Chondrocyte (in vitro differentiated cells): ENCODE measurements around the gene PSMG4. TPM values are rescaled to one million over a fixed set of nuclear protein-coding genes. Genes with fewer than 3 reads are reported as not detected.

Source experiments
- DNase-seq: peaks from one replicate; pipeline ENCODE4 v3.0.0; 2021; ENCODE audit warnings: mixed read lengths, low spot score
- H3K27ac Mint-ChIP-seq: one replicate; pipeline ENCODE4 v1.8.0; 2021; ENCODE audit warnings: mild to moderate bottlenecking, moderate library complexity, mixed read lengths; ENCODE audit not compliant: unreplicated experiment
- H3K27me3 Mint-ChIP-seq: 2 replicates; pipeline ENCODE4 v1.8.0; 2021; ENCODE audit warnings: low read depth, mixed read lengths
- H3K36me3 Mint-ChIP-seq: 2 replicates; pipeline ENCODE4 v1.8.0; 2021; ENCODE audit warnings: low read depth, mixed read lengths
- H3K4me1 Mint-ChIP-seq: 2 replicates; pipeline ENCODE4 v1.8.0; 2021; ENCODE audit warnings: low read depth, mild to moderate bottlenecking, mixed read lengths
- H3K4me3 Mint-ChIP-seq: one replicate; pipeline ENCODE4 v1.8.0; 2021; ENCODE audit warnings: mild to moderate bottlenecking, moderate library complexity, mixed read lengths; ENCODE audit not compliant: unreplicated experiment
- H3K9me3 Mint-ChIP-seq: 2 replicates; pipeline ENCODE4 v1.8.0; 2021; ENCODE audit warnings: low read depth, mixed read lengths
- CTCF ChIP-seq: fragments of 200-600 bp; sonication (generic); IDR thresholded peaks from 2 replicates; pipeline ENCODE4 v1.5.0; 2021; ENCODE audit warnings: antibody characterized with exemption, mild to moderate bottlenecking, moderate library complexity
- total RNA-seq: library from RNA; stranded (reverse); gene quantifications from 3 replicates; pipeline ENCODE4 v1.2.1, GENCODE V29; 2021

Gene PSMG4
- total RNA-seq, 1 donor from 2014 or later, result 16.2 TPM

- TF ChIP-seq CTCF, result no peak
- DNase-seq, result peak; percentile 25
- Mint-ChIP-seq H3K9me3 (no peaks in the 10 kb centered on the region), H3K4me3 (no peak overlapping the region), H3K36me3 (peaks cover 20% of the 10 kb centered on the region), H3K27ac (peak overlapping the region; percentile 5), H3K4me1 (peaks cover 21% of the 10 kb centered on the region), H3K27me3 (no peaks in the 10 kb centered on the region)
Measured at GRCh38 chr6:3266170-3266569, 7.4 kb downstream of the PSMG4 start.

GRCh38 chr6:3267162-3267561 lies 8.4 kb downstream of the PSMG4 start:
- Mint-ChIP-seq H3K4me3 (no peak overlapping the region), H3K36me3 (peaks cover 27% of the 10 kb centered on the region), H3K27me3 (no peaks in the 10 kb centered on the region), H3K9me3 (no peaks in the 10 kb centered on the region), H3K27ac (no peak overlapping the region), H3K4me1 (peaks cover 12% of the 10 kb centered on the region)
- peak; percentile 56 for DNase-seq
- TF ChIP-seq CTCF, result no peak

- Mint-ChIP-seq H3K27me3 (no peaks in the 10 kb centered on the region), H3K4me1 (peaks cover 6% of the 10 kb centered on the region), H3K4me3 (no peak overlapping the region), H3K9me3 (no peaks in the 10 kb centered on the region), H3K36me3 (peaks cover 27% of the 10 kb centered on the region), H3K27ac (no peak overlapping the region)
- no peak for TF ChIP-seq CTCF
- DNase-seq, result peak; percentile 57
Measured at GRCh38 chr6:3268680-3269079, 9.9 kb downstream of the PSMG4 start.

GRCh38 chr6:3269281-3269975 lies 10.7 kb downstream of the PSMG4 start:
- no peak for TF ChIP-seq CTCF
- Mint-ChIP-seq H3K27me3 (no peaks in the 10 kb centered on the region), H3K4me3 (no peak overlapping the region), H3K9me3 (no peaks in the 10 kb centered on the region), H3K4me1 (peaks cover 6% of the 10 kb centered on the region), H3K36me3 (peaks cover 26% of the 10 kb centered on the region), H3K27ac (peak overlapping the region; percentile 27)
- DNase-seq, result peak; percentile 64

GRCh38 chr6:3270258-3270657 lies 11.5 kb downstream of the PSMG4 start:
- Mint-ChIP-seq H3K4me1 (no peaks in the 10 kb centered on the region), H3K9me3 (no peaks in the 10 kb centered on the region), H3K4me3 (no peak overlapping the region), H3K36me3 (peaks cover 26% of the 10 kb centered on the region), H3K27ac (no peak overlapping the region), H3K27me3 (no peaks in the 10 kb centered on the region)
- peak; percentile 68 for DNase-seq
- TF ChIP-seq CTCF, result no peak
